Vagina (tissue), 2 donors: ENCODE measurements around the gene RHBG. TPM values are rescaled to one million over a fixed set of nuclear protein-coding genes. Genes with fewer than 3 reads are reported as not detected.

Source experiments
- DNase-seq, 2 donors: peaks; one replicate each; pipeline ENCODE4 v3.0.0-alpha.2; 2017; ENCODE audit errors: extremely low spot score in 2 of 2
- H3K27ac ChIP-seq: fragments of 200-600 bp; sonication (generic); one replicate; pipeline ENCODE4 v1.5.1; 2019
- H3K27me3 ChIP-seq: fragments of 200-600 bp; sonication (generic); one replicate; pipeline ENCODE4 v1.5.1; 2019
- H3K36me3 ChIP-seq, 2 donors: fragments of 200-600 bp; sonication (generic); one replicate each; pipeline ENCODE4 v1.5.1; 2017 to 2019
- H3K4me1 ChIP-seq: fragments of 200-600 bp; sonication (generic); one replicate; pipeline ENCODE4 v1.5.1; 2019
- H3K4me3 ChIP-seq, 2 donors: fragments of 200-600 bp; sonication (generic); 1 replicate in 1 of 2; 2 replicates in 1 of 2; pipeline ENCODE4 v1.5.1; 2016 to 2019
- H3K9me3 ChIP-seq: fragments of 200-600 bp; sonication (generic); one replicate; pipeline ENCODE4 v1.5.1; 2019
- POLR2A ChIP-seq, 2 donors: fragments of 450-650 bp; IDR thresholded peaks; one replicate each; pipeline ENCODE4 v1.6.1; 2017; ENCODE audit warnings: antibody characterized with exemption in 2 of 2, mild to moderate bottlenecking in 2 of 2, moderate library complexity in 2 of 2
- POLR2AphosphoS5 ChIP-seq, 2 donors: sonication (generic); formaldehyde crosslinking; IDR thresholded peaks; one replicate each; pipeline ENCODE4 v1.9.0; 2017; ENCODE audit warnings: antibody characterized with exemption in 2 of 2, mild to moderate bottlenecking in 2 of 2, low read depth in 1 of 2; ENCODE audit not compliant: insufficient read depth in 1 of 2
- intact Hi-C: fragments of 100-400 bp; cut with DNase I; formaldehyde crosslinking; loops from one replicate; pipeline ENCODE4 v1.15.1; 2023
- microRNA counts, 2 donors: library from miRNA; unstranded; fragments of <30 nt; microRNA quantifications; one replicate each; lab custom pipeline; 2016 to 2017
- microRNA-seq: library from miRNA; unstranded; fragments of <30 nt; microRNA quantifications from one replicate; pipeline ENCODE4, GENCODE V29; 2017; ENCODE audit warnings: borderline number of aligned reads, borderline replicate concordance
- small RNA-seq: library from RNA; depleted of rRNA; stranded (forward); fragments of <200 nt; gene quantifications from one replicate; pipeline ENCODE3, GENCODE V24; 2016
- total RNA-seq: library from RNA; depleted of rRNA; stranded (reverse); fragments of >200 nt; gene quantifications from one replicate; pipeline ENCODE4 v1.2.3, GENCODE V29; 2016
- TF ChIP-seq, protein P1 (sequence below), 3 experiments: fragments of 450-650 bp in 2 of 3; fragments of 200-600 bp in 1 of 3; sonication (generic) in 1 of 3; IDR thresholded peaks; one replicate each; pipeline ENCODE4 v1.5.1; 2017 to 2019; ENCODE audit warnings: antibody characterized with exemption in 3 of 3, mild to moderate bottlenecking in 2 of 3, moderate library complexity in 2 of 3

RHBG gene
- total RNA-seq, 1 donor from 2014 or later = not detected

GRCh38 chr1:156431769-156432668, 63.0 kb downstream of the RHBG start:
- intact Hi-C loops = no loop called here
- H3K27ac ChIP-seq = no peak overlapping the region
- peaks cover 12% of the 10 kb centered on the region for H3K27me3 ChIP-seq
- TF ChIP-seq POLR2AphosphoS5 (IDR thresholded peaks at IDR 0.05; ENCODE audit: insufficient read depth in 1 of 2, low read depth in 1 of 2) (no peak), POLR2A (IDR thresholded peaks at IDR 0.05) (no peak)
- TF ChIP-seq, protein P1, sequence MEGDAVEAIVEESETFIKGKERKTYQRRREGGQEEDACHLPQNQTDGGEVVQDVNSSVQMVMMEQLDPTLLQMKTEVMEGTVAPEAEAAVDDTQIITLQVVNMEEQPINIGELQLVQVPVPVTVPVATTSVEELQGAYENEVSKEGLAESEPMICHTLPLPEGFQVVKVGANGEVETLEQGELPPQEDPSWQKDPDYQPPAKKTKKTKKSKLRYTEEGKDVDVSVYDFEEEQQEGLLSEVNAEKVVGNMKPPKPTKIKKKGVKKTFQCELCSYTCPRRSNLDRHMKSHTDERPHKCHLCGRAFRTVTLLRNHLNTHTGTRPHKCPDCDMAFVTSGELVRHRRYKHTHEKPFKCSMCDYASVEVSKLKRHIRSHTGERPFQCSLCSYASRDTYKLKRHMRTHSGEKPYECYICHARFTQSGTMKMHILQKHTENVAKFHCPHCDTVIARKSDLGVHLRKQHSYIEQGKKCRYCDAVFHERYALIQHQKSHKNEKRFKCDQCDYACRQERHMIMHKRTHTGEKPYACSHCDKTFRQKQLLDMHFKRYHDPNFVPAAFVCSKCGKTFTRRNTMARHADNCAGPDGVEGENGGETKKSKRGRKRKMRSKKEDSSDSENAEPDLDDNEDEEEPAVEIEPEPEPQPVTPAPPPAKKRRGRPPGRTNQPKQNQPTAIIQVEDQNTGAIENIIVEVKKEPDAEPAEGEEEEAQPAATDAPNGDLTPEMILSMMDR (IDR thresholded peaks at IDR 0.05) = no peak
- H3K4me3 ChIP-seq = no peak overlapping the region
- H3K36me3 ChIP-seq = no peaks in the 10 kb centered on the region
- no peak for DNase-seq
- H3K4me1 ChIP-seq = peaks cover 14% of the 10 kb centered on the region
- H3K9me3 ChIP-seq = no peaks in the 10 kb centered on the region

GRCh38 chr1:156432669-156433018, 63.6 kb downstream of the RHBG start:
- H3K4me3 ChIP-seq = no peak overlapping the region
- peaks cover 19% of the 10 kb centered on the region for H3K27me3 ChIP-seq

GRCh38 chr1:156433032-156433431, 64.0 kb downstream of the RHBG start:
- intact Hi-C loops = no loop called here
- H3K9me3 ChIP-seq = no peaks in the 10 kb centered on the region
- no peaks in the 10 kb centered on the region for H3K36me3 ChIP-seq
- peaks cover 14% of the 10 kb centered on the region for H3K4me1 ChIP-seq
- DNase-seq = no peak
- peaks cover 22% of the 10 kb centered on the region for H3K27me3 ChIP-seq
- no peak overlapping the region for H3K4me3 ChIP-seq
- H3K27ac ChIP-seq = no peak overlapping the region
- TF ChIP-seq, protein P1 (IDR thresholded peaks at IDR 0.05) = no peak
- no peak for TF ChIP-seq POLR2AphosphoS5 (IDR thresholded peaks at IDR 0.05; ENCODE audit: insufficient read depth in 1 of 2, low read depth in 1 of 2)

More at GRCh38 chr1:156432669-156433018, 63.6 kb downstream of the RHBG start:
- no peak for DNase-seq
- intact Hi-C loops = no loop called here
- H3K27ac ChIP-seq = no peak overlapping the region
- no peak for TF ChIP-seq POLR2A (IDR thresholded peaks at IDR 0.05)
- TF ChIP-seq, protein P1 (IDR thresholded peaks at IDR 0.05) = no peak
- TF ChIP-seq POLR2AphosphoS5 (IDR thresholded peaks at IDR 0.05; ENCODE audit: insufficient read depth in 1 of 2, low read depth in 1 of 2) = no peak
- H3K9me3 ChIP-seq = no peaks in the 10 kb centered on the region
- H3K36me3 ChIP-seq = no peaks in the 10 kb centered on the region
- H3K4me1 ChIP-seq = peaks cover 14% of the 10 kb centered on the region

DNA sequence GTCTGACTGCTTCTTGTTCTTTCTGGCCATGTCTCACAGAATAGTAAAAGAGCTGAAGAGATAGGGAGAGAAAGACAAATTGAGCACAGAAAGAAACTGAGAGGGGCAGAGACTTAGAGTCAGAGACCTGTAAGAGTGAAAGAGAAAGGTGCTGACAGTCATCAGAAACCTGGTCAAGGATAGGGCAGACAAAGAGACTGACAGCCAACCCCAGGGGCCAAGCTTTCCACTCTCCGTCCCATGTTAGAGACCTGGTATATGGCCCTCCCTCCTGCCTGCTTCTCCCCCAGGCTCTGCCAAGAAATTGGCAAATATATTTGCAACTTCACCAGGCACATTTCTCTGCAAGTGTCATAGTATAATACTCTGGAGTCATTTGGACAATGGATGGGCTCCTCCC, 64.6 kb downstream of the RHBG start:
- TF ChIP-seq, protein P1 (IDR thresholded peaks at IDR 0.05) = no peak
- TF ChIP-seq POLR2A (IDR thresholded peaks at IDR 0.05) = no peak
- TF ChIP-seq POLR2AphosphoS5 (IDR thresholded peaks at IDR 0.05; ENCODE audit: insufficient read depth in 1 of 2, low read depth in 1 of 2) = no peak
- intact Hi-C loops = no loop called here
- Histone ChIP-seq H3K27ac (no peak overlapping the region), H3K4me3 (no peak overlapping the region), H3K9me3 (no peaks in the 10 kb centered on the region), H3K27me3 (peaks cover 22% of the 10 kb centered on the region), H3K36me3 (no peaks in the 10 kb centered on the region), H3K4me1 (peaks cover 14% of the 10 kb centered on the region)
- no peak for DNase-seq

MicroRNAs within 50 kb of the gene (microRNA counts, 767-probe panel; counts per million panel counts)
- microRNA hsa-miR-9-5p (lab: Ali Mortazavi, UCI) = 3,435 to 4,193 counts per million in 2 donors

Small RNA genes lying within 50 kb of the gene (microRNA-seq; reads per million reads assigned to microRNA genes)
- gene MIR9-1 = not detected

Small RNA genes lying within 50 kb of the gene (small RNA-seq; reads per million reads assigned to genes)
- not detected for gene MIR9-1

Other genes starting within 250 kb of the RHBG start
- gene SEMA4A, start 215.6 kb upstream of the RHBG start, total RNA-seq = 18.7 TPM
- 14.0 TPM for gene SLC25A44, start 175.1 kb upstream of the RHBG start, total RNA-seq
- gene PMF1, start 156.2 kb upstream of the RHBG start, total RNA-seq = 44.7 TPM
- not detected for gene BGLAP, start 127.0 kb upstream of the RHBG start, total RNA-seq
- 2.0 TPM for gene PAQR6, start 121.2 kb upstream of the RHBG start, total RNA-seq
- 57.7 TPM for gene SMG5, start 86.4 kb upstream of the RHBG start, total RNA-seq
- gene TMEM79, start 84.9 kb upstream of the RHBG start, total RNA-seq = 27.3 TPM
- 36.1 TPM for gene GLMP, start 73.5 kb upstream of the RHBG start, total RNA-seq
- gene VHLL, start 69.9 kb upstream of the RHBG start, total RNA-seq = not detected
- gene CCT3, start 30.9 kb upstream of the RHBG start, total RNA-seq = 186 TPM
- gene TSACC, start 30.7 kb upstream of the RHBG start, total RNA-seq = not detected
- gene MEF2D, start 131.6 kb downstream of the RHBG start, total RNA-seq = 33.9 TPM
- gene IQGAP3, start 203.4 kb downstream of the RHBG start, total RNA-seq = 2.9 TPM
- not detected for gene TTC24, start 210.5 kb downstream of the RHBG start, total RNA-seq
- 46.7 TPM for gene NAXE, start 222.6 kb downstream of the RHBG start, total RNA-seq
- gene GPATCH4, start 232.3 kb downstream of the RHBG start, total RNA-seq = 25.8 TPM